HG02852 (cell line): Measurements from ENCODE around the gene NEUROG1.

ENCODE experiments used
- ATAC-seq: cut with Tn5 transposase; IDR thresholded peaks from one replicate; pipeline ENCODE4 v1.9.1; 2021; ENCODE audit warnings: mild to moderate bottlenecking, moderate library complexity; ENCODE audit not compliant: unreplicated experiment

Gene NEUROG1

GRCh38 chr5:135565266-135565665 lies 29.5 kb upstream of the NEUROG1 start:
- no peak for ATAC-seq

- no peak for ATAC-seq
Measured at GRCh38 chr5:135564331-135564730, 28.6 kb upstream of the NEUROG1 start.

- ATAC-seq = no peak
Measured at GRCh38 chr5:135561266-135561665, 25.5 kb upstream of the NEUROG1 start.

GRCh38 chr5:135560858-135561257 lies 25.1 kb upstream of the NEUROG1 start:
- ATAC-seq = peak; percentile 99

- no peak for ATAC-seq
Measured at GRCh38 chr5:135559354-135559753, 23.6 kb upstream of the NEUROG1 start.

GRCh38 chr5:135557076-135557838 lies 21.5 kb upstream of the NEUROG1 start:
- no peak for ATAC-seq

GRCh38 chr5:135556620-135557019 lies 20.9 kb upstream of the NEUROG1 start:
- ATAC-seq = no peak

- ATAC-seq = no peak
Measured at GRCh38 chr5:135555530-135555929, 19.8 kb upstream of the NEUROG1 start.

- no peak for ATAC-seq
Measured at GRCh38 chr5:135553688-135554462, 18.1 kb upstream of the NEUROG1 start.

- ATAC-seq = peak; percentile 72
Measured at GRCh38 chr5:135551593-135552447, 16.1 kb upstream of the NEUROG1 start.

GRCh38 chr5:135549413-135549812 lies 13.6 kb upstream of the NEUROG1 start:
- ATAC-seq = no peak

GRCh38 chr5:135547590-135548254 lies 12.0 kb upstream of the NEUROG1 start:
- no peak for ATAC-seq

- no peak for ATAC-seq
Measured at GRCh38 chr5:135546912-135547311, 11.1 kb upstream of the NEUROG1 start.

- ATAC-seq = no peak
Measured at GRCh38 chr5:135546101-135546500, 10.3 kb upstream of the NEUROG1 start.

- no peak for ATAC-seq
Measured at GRCh38 chr5:135545099-135545498, 9.3 kb upstream of the NEUROG1 start.

GRCh38 chr5:135543485-135544304 lies 7.9 kb upstream of the NEUROG1 start:
- ATAC-seq = no peak

GRCh38 chr5:135543001-135543484 lies 7.3 kb upstream of the NEUROG1 start:
- no peak for ATAC-seq

- no peak for ATAC-seq
Measured at GRCh38 chr5:135541807-135542502, 6.2 kb upstream of the NEUROG1 start.

- no peak for ATAC-seq
Measured at GRCh38 chr5:135539430-135540005, 3.8 kb upstream of the NEUROG1 start.
